ENCODE data around the gene RAD51B. TPM values are rescaled to one million over a fixed set of nuclear protein-coding genes. Genes with fewer than 3 reads are reported as not detected.

RAD51B gene
- total and polyA plus RNA-seq, 2 of the 13 experiments (the other 11 are each of a cell fraction or from before 2014, with no cell fraction given), result 7.0 to 9.5 TPM

DNA sequence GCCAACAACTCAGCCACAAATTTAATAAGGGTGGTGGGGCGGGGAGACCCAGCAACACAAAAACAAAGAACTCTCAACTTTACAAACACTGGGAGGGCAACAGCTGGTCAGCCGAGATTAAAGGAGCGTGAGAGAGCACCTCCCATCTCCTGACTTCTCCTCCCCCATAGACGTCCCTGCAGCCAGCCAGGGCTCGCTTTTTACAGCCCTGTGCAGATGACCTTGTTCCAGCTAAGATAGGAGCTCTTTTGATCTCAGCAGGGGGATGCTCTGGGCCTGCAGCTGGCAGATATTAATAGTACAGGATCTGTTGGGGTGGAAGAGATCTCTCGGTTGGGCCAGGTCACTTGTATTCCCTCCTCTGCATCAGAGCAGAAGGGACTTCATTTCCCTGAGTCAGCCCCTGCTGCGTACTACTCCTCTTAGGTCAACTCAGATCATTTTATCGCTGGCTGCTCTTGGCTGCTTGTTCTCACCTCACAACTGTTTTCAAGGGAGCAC, 475.8 kb downstream of the RAD51B start (continued):
- TF ChIP-seq, protein P1, sequence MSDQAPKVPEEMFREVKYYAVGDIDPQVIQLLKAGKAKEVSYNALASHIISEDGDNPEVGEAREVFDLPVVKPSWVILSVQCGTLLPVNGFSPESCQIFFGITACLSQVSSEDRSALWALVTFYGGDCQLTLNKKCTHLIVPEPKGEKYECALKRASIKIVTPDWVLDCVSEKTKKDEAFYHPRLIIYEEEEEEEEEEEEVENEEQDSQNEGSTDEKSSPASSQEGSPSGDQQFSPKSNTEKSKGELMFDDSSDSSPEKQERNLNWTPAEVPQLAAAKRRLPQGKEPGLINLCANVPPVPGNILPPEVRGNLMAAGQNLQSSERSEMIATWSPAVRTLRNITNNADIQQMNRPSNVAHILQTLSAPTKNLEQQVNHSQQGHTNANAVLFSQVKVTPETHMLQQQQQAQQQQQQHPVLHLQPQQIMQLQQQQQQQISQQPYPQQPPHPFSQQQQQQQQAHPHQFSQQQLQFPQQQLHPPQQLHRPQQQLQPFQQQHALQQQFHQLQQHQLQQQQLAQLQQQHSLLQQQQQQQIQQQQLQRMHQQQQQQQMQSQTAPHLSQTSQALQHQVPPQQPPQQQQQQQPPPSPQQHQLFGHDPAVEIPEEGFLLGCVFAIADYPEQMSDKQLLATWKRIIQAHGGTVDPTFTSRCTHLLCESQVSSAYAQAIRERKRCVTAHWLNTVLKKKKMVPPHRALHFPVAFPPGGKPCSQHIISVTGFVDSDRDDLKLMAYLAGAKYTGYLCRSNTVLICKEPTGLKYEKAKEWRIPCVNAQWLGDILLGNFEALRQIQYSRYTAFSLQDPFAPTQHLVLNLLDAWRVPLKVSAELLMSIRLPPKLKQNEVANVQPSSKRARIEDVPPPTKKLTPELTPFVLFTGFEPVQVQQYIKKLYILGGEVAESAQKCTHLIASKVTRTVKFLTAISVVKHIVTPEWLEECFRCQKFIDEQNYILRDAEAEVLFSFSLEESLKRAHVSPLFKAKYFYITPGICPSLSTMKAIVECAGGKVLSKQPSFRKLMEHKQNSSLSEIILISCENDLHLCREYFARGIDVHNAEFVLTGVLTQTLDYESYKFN (CRISPR knock-in tag; conservative IDR thresholded peaks at IDR 0.05), result peak; percentile 67
- TF ChIP-seq SALL1 (CRISPR knock-in tag; IDR thresholded peaks at IDR 0.05), result peak; percentile 92
- TF ChIP-seq, protein P2, sequence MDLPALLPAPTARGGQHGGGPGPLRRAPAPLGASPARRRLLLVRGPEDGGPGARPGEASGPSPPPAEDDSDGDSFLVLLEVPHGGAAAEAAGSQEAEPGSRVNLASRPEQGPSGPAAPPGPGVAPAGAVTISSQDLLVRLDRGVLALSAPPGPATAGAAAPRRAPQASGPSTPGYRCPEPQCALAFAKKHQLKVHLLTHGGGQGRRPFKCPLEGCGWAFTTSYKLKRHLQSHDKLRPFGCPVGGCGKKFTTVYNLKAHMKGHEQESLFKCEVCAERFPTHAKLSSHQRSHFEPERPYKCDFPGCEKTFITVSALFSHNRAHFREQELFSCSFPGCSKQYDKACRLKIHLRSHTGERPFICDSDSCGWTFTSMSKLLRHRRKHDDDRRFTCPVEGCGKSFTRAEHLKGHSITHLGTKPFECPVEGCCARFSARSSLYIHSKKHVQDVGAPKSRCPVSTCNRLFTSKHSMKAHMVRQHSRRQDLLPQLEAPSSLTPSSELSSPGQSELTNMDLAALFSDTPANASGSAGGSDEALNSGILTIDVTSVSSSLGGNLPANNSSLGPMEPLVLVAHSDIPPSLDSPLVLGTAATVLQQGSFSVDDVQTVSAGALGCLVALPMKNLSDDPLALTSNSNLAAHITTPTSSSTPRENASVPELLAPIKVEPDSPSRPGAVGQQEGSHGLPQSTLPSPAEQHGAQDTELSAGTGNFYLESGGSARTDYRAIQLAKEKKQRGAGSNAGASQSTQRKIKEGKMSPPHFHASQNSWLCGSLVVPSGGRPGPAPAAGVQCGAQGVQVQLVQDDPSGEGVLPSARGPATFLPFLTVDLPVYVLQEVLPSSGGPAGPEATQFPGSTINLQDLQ (CRISPR knock-in tag; IDR thresholded peaks at IDR 0.05), result 0 out of 2 replicates have a peak, but pooled peaks have one; percentile 23
- peak; percentile 34; the same call in 1 of the 2 replicates for TF ChIP-seq ZBTB38 (CRISPR knock-in tag; IDR thresholded peaks at IDR 0.05)
- TF ChIP-seq NFIC (IDR thresholded peaks at IDR 0.05; ENCODE audit: low read length), result 0 out of 2 replicates have a peak, but pooled peaks have one; percentile 49
- TF ChIP-seq, protein P3, sequence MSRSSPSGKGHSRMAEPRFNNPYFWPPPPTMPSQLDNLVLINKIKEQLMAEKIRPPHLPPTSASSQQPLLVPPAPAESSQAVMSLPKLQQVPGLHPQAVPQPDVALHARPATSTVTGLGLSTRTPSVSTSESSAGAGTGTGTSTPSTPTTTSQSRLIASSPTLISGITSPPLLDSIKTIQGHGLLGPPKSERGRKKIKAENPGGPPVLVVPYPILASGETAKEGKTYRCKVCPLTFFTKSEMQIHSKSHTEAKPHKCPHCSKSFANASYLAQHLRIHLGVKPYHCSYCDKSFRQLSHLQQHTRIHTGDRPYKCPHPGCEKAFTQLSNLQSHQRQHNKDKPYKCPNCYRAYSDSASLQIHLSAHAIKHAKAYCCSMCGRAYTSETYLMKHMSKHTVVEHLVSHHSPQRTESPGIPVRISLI (CRISPR knock-in tag; IDR thresholded peaks at IDR 0.05; ENCODE audit: borderline replicate concordance), result peak; percentile 72; the same call in 1 of the 2 replicates
- no peak for TF ChIP-seq ZNF878 (CRISPR knock-in tag; IDR thresholded peaks at IDR 0.05)
- peak; percentile 42; the same call in 1 of the 2 replicates for TF ChIP-seq KDM5B (CRISPR knock-in tag; IDR thresholded peaks at IDR 0.05; ENCODE audit: borderline replicate concordance)
- peak; percentile 60; the same call in 1 of the 2 replicates for TF ChIP-seq GATAD2A (CRISPR knock-in tag; IDR thresholded peaks at IDR 0.05)
- TF ChIP-seq, protein P4, sequence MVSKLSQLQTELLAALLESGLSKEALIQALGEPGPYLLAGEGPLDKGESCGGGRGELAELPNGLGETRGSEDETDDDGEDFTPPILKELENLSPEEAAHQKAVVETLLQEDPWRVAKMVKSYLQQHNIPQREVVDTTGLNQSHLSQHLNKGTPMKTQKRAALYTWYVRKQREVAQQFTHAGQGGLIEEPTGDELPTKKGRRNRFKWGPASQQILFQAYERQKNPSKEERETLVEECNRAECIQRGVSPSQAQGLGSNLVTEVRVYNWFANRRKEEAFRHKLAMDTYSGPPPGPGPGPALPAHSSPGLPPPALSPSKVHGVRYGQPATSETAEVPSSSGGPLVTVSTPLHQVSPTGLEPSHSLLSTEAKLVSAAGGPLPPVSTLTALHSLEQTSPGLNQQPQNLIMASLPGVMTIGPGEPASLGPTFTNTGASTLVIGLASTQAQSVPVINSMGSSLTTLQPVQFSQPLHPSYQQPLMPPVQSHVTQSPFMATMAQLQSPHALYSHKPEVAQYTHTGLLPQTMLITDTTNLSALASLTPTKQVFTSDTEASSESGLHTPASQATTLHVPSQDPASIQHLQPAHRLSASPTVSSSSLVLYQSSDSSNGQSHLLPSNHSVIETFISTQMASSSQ (IDR thresholded peaks at IDR 0.05; ENCODE audit: low read depth), result peak; percentile 49
- TF ChIP-seq, protein P4 (CRISPR knock-in tag; IDR thresholded peaks at IDR 0.05; ENCODE audit: borderline replicate concordance), result peak; percentile 83; the same call in 1 of the 2 replicates
- TF ChIP-seq, protein P5, sequence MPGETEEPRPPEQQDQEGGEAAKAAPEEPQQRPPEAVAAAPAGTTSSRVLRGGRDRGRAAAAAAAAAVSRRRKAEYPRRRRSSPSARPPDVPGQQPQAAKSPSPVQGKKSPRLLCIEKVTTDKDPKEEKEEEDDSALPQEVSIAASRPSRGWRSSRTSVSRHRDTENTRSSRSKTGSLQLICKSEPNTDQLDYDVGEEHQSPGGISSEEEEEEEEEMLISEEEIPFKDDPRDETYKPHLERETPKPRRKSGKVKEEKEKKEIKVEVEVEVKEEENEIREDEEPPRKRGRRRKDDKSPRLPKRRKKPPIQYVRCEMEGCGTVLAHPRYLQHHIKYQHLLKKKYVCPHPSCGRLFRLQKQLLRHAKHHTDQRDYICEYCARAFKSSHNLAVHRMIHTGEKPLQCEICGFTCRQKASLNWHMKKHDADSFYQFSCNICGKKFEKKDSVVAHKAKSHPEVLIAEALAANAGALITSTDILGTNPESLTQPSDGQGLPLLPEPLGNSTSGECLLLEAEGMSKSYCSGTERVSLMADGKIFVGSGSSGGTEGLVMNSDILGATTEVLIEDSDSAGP (CRISPR knock-in tag; IDR thresholded peaks at IDR 0.05; ENCODE audit: borderline replicate concordance), result peak; percentile 52; the same call in 1 of the 2 replicates
- TF ChIP-seq CBX5 (CRISPR knock-in tag; IDR thresholded peaks at IDR 0.05; ENCODE audit: borderline replicate concordance), result peak; percentile 43; the same call in 1 of the 2 replicates
- 0 out of 2 replicates have a peak, but pooled peaks have one; percentile 22 for TF ChIP-seq ZNF614 (CRISPR knock-in tag; IDR thresholded peaks at IDR 0.05; ENCODE audit: borderline replicate concordance)

Measured in HepG2 (cell line).